Astrocyte (in vitro differentiated cells and primary cell): ENCODE results near the gene ERCC8.

Source experiments
- CTCF ChIP-seq: IDR thresholded peaks from 2 replicates; pipeline ENCODE4 v1.5.1; 2011; ENCODE audit warnings: low read depth, mild to moderate bottlenecking, inconsistent platforms, low read length, moderate library complexity; ENCODE audit not compliant: insufficient read depth
- EZH2 ChIP-seq: IDR thresholded peaks from 2 replicates; pipeline ENCODE4 v1.6.1; 2012; ENCODE audit warnings: mild to moderate bottlenecking, low read length, inconsistent platforms; ENCODE audit not compliant: insufficient read depth

DNA sequence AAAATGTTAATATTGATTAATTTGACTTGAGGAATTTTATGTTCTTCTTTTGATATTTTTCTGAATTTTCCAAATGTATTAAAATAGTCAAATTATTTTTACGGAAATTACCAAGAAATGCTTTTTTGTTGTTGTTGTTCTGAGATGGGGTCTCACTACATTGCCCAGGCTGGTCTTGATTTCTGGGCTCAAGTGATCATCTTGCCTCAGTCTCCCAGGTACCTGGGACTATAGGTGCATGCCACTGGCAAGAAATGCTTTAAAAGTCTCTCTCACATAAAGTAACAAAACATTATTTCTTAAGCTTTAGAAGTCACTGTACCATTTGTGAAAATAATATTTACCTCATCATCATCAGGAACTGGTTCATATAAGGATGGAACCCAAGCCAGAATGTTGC, 57.8 kb downstream of the ERCC8 start:
- TF ChIP-seq CTCF (no peak), EZH2 (no peak)
